Keratinocyte (primary cell): ENCODE results near the gene MAP1LC3B. TPM values are rescaled to one million over a fixed set of nuclear protein-coding genes. Genes with fewer than 3 reads are reported as not detected.

Source experiments
- DNase-seq: peaks from one replicate; pipeline ENCODE4 v3.0.0-alpha.2; 2011; ENCODE audit warnings: low read depth, missing footprints, low spot score
- FAIRE-seq: peaks from 2 replicates; lab custom pipeline; 2011; peaks lifted over from hg19 to GRCh38; lab: Jason Lieb, UNC
- H2AFZ ChIP-seq: 2 replicates; pipeline ENCODE4 v1.6.0; 2012; ENCODE audit warnings: low read length, control low read depth, inconsistent platforms; ENCODE audit not compliant: control insufficient read depth
- H3K27ac ChIP-seq: 2 replicates; pipeline ENCODE4 v1.5.1; 2011; ENCODE audit warnings: low read length; ENCODE audit not compliant: control insufficient read depth, insufficient read depth
- H3K27me3 ChIP-seq: 3 replicates; pipeline ENCODE4 v1.6.0; 2011; ENCODE audit warnings: low read length; ENCODE audit not compliant: control insufficient read depth, insufficient read depth; ENCODE audit errors: extremely low read depth
- H3K36me3 ChIP-seq, 2 experiments: 2 replicates in 1 of 2; 3 replicates in 1 of 2; pipeline ENCODE4 v1.5.1; 2011; ENCODE audit warnings: low read length in 2 of 2, mild to moderate bottlenecking in 1 of 2; ENCODE audit not compliant: control insufficient read depth in 2 of 2, insufficient read depth in 2 of 2; ENCODE audit errors: extremely low read depth in 1 of 2
- H3K4me1 ChIP-seq: 3 replicates; pipeline ENCODE4 v1.5.1; 2011; ENCODE audit warnings: low read length; ENCODE audit not compliant: control insufficient read depth, insufficient read depth; ENCODE audit errors: extremely low read depth
- H3K4me2 ChIP-seq: 3 replicates; pipeline ENCODE4 v1.6.0; 2011; ENCODE audit warnings: low read depth, low read length; ENCODE audit not compliant: control insufficient read depth, insufficient read depth; ENCODE audit errors: extremely low read depth
- H3K4me3 ChIP-seq, 3 experiments: fragments of 200-600 bp in 1 of 3; sonication (generic) in 1 of 3; 2 replicates in 2 of 3; 3 replicates in 1 of 3; pipeline ENCODE4 v1.5.1; 2011 to 2016; ENCODE audit warnings: low read length in 3 of 3, mild to moderate bottlenecking in 3 of 3, control low read depth in 2 of 3, inconsistent platforms in 1 of 3, low read depth in 1 of 3, mixed read lengths in 1 of 3, mixed run types in 1 of 3, moderate library complexity in 1 of 3; ENCODE audit not compliant: control insufficient read depth in 2 of 3, insufficient read depth in 2 of 3; ENCODE audit errors: extremely low read depth in 1 of 3
- H3K79me2 ChIP-seq: 2 replicates; pipeline ENCODE4 v1.6.0; 2012; ENCODE audit warnings: low read length; ENCODE audit not compliant: control insufficient read depth, insufficient read depth
- H3K9ac ChIP-seq: 3 replicates; pipeline ENCODE4 v1.6.0; 2011; ENCODE audit warnings: low read length; ENCODE audit not compliant: control insufficient read depth, insufficient read depth; ENCODE audit errors: extremely low read depth
- H3K9me1 ChIP-seq: 3 replicates; pipeline ENCODE4 v1.6.0; 2011; ENCODE audit warnings: low read length; ENCODE audit not compliant: control insufficient read depth, insufficient read depth; ENCODE audit errors: extremely low read depth
- H3K9me3 ChIP-seq: 2 replicates; pipeline ENCODE4 v1.5.1; 2012; ENCODE audit warnings: low read depth, low read length; ENCODE audit not compliant: control insufficient read depth
- H4K20me1 ChIP-seq: 3 replicates; pipeline ENCODE4 v1.6.0; 2011; ENCODE audit warnings: low read length; ENCODE audit not compliant: control insufficient read depth, insufficient read depth; ENCODE audit errors: extremely low read depth
- CTCF ChIP-seq, 3 experiments: IDR thresholded peaks in 1 of 3; conservative IDR thresholded peaks in 1 of 3; optimal IDR thresholded peaks in 1 of 3; 2 replicates in 2 of 3; 3 replicates in 1 of 3; pipeline versions ENCODE3 to v1.5.1; 2011; ENCODE audit warnings: low read length in 3 of 3, mild to moderate bottlenecking in 3 of 3, moderate library complexity in 2 of 3, control low read depth in 1 of 3, inconsistent platforms in 1 of 3; ENCODE audit not compliant: insufficient read depth in 2 of 3; ENCODE audit errors: extremely low read depth in 1 of 3
- EZH2 ChIP-seq: IDR thresholded peaks from one replicate; pipeline ENCODE4 v1.6.1; 2012; ENCODE audit warnings: inconsistent platforms, mild to moderate bottlenecking, low read length, moderate library complexity
- dilution Hi-C: fragments of 300-500 bp; cut with MboI; formaldehyde crosslinking; loops from one replicate; pipeline ENCODE4 v1.7.0; 2020; ENCODE audit warnings: low sequenced_read_pairs; ENCODE audit not compliant: extremely low pct_ligation_motif_present
- polyA plus RNA-seq, 5 experiments: library from polyadenylated mRNA; depleted of rRNA in 3 of 5; stranded (reverse) in 3 of 5; stranded (forward) in 1 of 5; unstranded in 1 of 5; fragments of >200 nt; gene quantifications; 1 replicate in 1 of 5; 2 replicates in 3 of 5; 3 replicates in 1 of 5; pipeline versions ENCODE4 v1.2.1 to v1.2.3, GENCODE V29; 2011 to 2012; ENCODE audit warnings: missing spikeins in 2 of 5, low read depth in 1 of 5, low replicate concordance in 1 of 5

Gene MAP1LC3B
- polyA plus RNA-seq, 1 donor (not counting 4 experiments of a cell fraction or from before 2014, with no cell fraction given), result 50.3 TPM

GRCh38 chr16:87342978-87343752, 49.0 kb upstream of the MAP1LC3B start:
- H2AFZ ChIP-seq, result no peak overlapping the region
- H3K9ac ChIP-seq, result no peak overlapping the region
- no peak overlapping the region for H3K4me2 ChIP-seq
- H3K36me3 ChIP-seq, result peaks cover 15 to 28% of the 10 kb centered on the region in 2 experiments
- no peak overlapping the region for H3K4me3 ChIP-seq
- DNase-seq, result no peak
- H4K20me1 ChIP-seq, result no peaks in the 10 kb centered on the region
- dilution Hi-C loops, result no loop called here
- peaks cover 9% of the 10 kb centered on the region for H3K79me2 ChIP-seq
- no peak for FAIRE-seq
- H3K27me3 ChIP-seq, result no peaks in the 10 kb centered on the region
- peaks cover 5% of the 10 kb centered on the region for H3K4me1 ChIP-seq
- H3K9me3 ChIP-seq, result no peaks in the 10 kb centered on the region
- no peaks in the 10 kb centered on the region for H3K9me1 ChIP-seq
- no peak overlapping the region for H3K27ac ChIP-seq
- no peak for TF ChIP-seq CTCF (optimal IDR thresholded peaks at IDR 0.05 in 1 of 3, IDR thresholded peaks at IDR 0.05 in 1 of 3, conservative IDR thresholded peaks at IDR 0.05 in 1 of 3; ENCODE audit: extremely low read depth in 1 of 3, insufficient read depth in 2 of 3, low read length in 3 of 3)
- no peak for TF ChIP-seq EZH2

GRCh38 chr16:87343753-87344050, 48.4 kb upstream of the MAP1LC3B start:
- no peak overlapping the region for H3K4me3 ChIP-seq
- no peaks in the 10 kb centered on the region for H3K27me3 ChIP-seq
- no peak overlapping the region for H2AFZ ChIP-seq
- H3K79me2 ChIP-seq, result peaks cover 11% of the 10 kb centered on the region
- H3K27ac ChIP-seq, result no peak overlapping the region
- H4K20me1 ChIP-seq, result no peaks in the 10 kb centered on the region
- TF ChIP-seq CTCF (optimal IDR thresholded peaks at IDR 0.05 in 1 of 3, IDR thresholded peaks at IDR 0.05 in 1 of 3, conservative IDR thresholded peaks at IDR 0.05 in 1 of 3; ENCODE audit: extremely low read depth in 1 of 3, insufficient read depth in 2 of 3, low read length in 3 of 3) (no peak), EZH2 (no peak)
- H3K4me1 ChIP-seq, result peaks cover 5% of the 10 kb centered on the region
- H3K9me1 ChIP-seq, result no peaks in the 10 kb centered on the region
- H3K36me3 ChIP-seq, result peaks cover 15 to 25% of the 10 kb centered on the region in 2 experiments
- dilution Hi-C loops, result no loop called here
- no peak overlapping the region for H3K4me2 ChIP-seq
- DNase-seq (no peak), FAIRE-seq (no peak)
- no peaks in the 10 kb centered on the region for H3K9me3 ChIP-seq
- H3K9ac ChIP-seq, result no peak overlapping the region
